HG03469 (cell line): ENCODE data around the gene BCAR3.
"Not testable (repeated sequence)": the region's sequence is repeated elsewhere in the genome, so short reads cannot be mapped to it uniquely, and the experiment has no call there.

Experiments used
- ATAC-seq: cut with Tn5 transposase; IDR thresholded peaks from one replicate; pipeline ENCODE4 v1.9.1; 2021; ENCODE audit warnings: mild to moderate bottlenecking, moderate library complexity, moderate number of reproducible peaks; ENCODE audit not compliant: unreplicated experiment

BCAR3 gene

GRCh38 chr1:93707956-93708355 is 26.3 kb upstream of the BCAR3 start:
- peak; percentile 75 for ATAC-seq

- ATAC-seq: no peak
Measured at GRCh38 chr1:93705892-93706500, 24.4 kb upstream of the BCAR3 start.

DNA sequence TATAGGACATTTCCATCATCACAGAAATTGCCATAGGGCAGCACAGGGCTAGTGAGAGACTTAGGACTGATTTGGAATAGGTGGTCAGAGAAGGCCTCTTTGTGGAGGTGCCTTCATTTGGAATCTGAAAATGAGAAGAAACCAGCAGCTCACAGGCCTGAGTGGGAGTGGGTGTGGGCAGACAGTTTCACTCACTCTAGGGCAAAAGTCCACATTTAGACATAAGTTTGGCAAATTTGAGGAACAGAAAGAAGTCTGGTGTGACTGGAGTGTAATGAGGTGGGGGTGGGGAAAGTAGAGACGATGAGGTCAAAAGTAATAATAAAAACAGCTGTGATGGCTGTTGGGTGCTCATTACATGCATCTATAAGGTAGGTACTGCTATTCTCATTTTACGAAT is 22.4 kb upstream of the BCAR3 start:
- no peak for ATAC-seq

DNA sequence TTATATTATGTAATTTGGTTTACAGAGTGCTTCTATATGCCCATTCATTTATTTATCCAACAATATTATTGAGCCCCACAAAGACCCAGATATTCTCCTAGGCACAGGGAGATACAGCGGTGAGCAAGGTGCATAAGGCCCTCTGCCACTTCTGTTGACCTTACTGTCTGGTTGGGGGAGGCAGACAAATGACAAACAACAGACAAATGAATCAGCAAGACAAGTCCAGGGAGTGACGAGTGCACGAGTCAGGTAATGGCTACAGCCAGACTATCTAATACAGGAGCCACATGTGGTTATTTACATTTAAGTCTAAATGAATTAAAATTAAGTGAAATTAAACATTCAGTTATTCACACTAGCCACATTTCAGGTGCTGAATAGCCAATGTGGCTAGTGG is 22.0 kb upstream of the BCAR3 start:
- ATAC-seq: no peak

DNA sequence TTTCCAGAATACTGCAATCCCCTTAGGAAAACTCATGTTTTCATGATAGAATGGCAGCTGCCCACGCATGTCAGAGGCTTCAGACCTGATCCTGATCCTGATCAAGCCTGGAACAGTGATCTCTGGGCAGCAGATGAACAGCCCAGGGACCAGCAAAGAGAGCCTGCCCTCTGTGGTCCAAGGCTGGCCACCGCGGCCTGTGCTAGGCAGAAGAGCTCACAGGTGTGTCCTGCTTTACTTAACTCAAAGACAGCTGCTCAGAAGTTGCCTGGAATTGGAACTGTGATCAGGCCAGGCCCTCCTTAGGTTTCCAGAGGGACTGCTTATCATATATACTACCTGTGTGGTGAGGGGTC is 21.2 kb upstream of the BCAR3 start:
- ATAC-seq: no peak

DNA sequence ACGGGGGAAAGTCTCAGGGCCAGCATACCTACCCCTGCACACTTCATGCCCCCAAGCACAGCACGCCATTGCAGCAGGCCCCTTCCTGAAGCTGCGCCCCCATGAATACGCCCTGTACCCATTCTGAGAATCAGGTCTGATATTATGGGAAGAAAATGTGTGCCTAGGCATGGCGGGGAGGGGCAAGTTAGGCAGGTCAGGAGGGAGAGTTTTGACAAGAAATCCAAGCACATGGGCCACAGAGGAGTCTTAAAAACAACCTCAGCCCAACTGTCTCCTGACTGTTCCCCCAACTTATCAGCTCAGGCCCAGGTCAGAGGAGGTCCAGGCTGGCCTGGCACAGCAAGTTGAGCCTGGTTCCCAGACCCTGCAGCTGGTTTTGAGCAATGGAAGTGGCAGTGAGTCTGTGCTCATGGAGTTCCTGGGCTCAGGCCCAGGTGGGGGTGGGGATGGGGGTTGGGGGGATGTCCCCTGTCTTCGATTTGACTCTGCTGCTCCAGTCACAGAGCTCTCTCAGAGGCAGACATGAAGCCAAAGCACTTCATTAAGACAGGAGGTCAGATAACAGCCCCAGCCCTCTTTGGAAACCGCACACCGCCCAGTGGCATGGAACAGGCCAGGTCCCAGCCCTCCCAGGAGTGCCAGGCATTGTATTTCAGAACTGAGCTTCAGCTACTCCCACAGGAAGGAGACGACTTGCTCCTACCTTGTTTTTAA is 20.6 kb upstream of the BCAR3 start:
- no peak for ATAC-seq

GRCh38 chr1:93701629-93702028 is 20.0 kb upstream of the BCAR3 start:
- ATAC-seq: no peak

DNA sequence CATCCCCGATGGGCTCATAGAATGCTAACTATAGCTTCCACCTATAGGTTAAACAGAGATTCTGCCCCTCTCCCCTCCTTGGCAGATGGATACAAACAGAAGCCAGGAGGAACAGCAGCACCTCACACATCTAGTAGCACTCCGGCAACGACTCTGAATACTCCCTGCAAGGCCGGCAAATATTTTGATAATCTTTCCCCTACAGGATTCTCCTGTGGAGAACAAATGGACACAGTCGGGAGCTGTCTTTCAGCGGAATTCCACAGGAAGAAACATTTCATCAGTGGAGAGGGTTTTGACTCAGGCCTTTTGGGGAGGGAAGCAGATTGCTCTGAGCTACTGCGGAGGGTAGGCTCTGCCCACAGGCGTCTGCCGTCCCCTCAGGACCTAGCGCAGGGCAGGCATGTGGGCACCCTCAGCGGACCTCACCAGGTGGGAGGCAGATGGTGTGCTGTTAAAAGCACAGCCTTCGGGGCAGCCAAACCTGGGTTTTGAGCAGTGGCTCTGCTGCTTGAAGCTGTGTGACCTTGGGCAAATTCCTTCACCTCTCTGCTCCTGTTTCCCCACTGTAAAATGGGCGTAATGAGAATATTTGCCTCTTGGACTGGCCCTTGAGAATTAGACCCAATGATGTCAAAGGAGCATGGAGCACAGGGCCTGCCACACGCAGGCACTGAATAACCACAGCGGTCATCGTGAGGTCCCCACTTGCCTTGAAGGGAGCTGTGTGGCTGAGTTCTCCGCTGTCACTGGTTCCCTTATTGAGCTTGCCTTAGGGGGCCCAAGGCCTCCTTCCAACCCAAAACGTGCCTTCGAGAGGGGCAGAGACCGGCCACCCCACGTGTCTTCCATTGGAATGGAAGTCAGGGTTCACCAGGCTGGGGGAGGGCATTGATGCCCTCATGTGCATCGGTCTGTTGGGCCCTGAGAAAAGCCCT is 19.2 kb upstream of the BCAR3 start:
- ATAC-seq: no peak

DNA sequence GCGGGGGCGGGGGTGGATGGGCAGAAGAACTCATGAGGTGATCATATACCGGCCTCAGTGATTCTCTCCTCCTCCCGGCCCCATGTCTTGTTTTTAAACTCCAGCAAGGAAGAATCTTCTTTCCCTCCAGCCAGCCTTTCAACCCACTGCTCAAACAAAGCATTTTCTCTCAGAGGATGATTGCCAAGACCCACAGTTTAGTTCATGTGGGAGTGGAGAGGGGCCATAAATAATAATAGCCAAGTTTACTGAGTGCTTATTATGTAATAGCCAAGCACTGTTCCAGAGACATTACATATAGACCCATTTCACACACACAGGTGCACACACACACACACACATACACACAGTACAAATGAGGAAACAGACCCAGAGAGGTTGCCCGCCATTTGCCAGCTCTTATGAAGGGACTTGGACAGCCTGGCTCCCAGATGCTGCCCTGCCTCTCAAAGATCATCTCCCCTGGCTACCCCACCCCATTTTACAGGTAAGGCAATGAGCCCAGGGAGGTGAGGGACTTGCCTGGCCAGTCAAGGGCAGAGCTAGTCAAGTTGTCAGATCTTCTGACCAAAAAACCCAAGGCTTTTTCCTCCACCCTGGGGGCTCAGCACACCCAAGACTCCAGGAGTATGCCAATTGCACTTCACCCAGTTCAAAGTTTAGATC is 18.0 kb upstream of the BCAR3 start:
- ATAC-seq: no peak

DNA sequence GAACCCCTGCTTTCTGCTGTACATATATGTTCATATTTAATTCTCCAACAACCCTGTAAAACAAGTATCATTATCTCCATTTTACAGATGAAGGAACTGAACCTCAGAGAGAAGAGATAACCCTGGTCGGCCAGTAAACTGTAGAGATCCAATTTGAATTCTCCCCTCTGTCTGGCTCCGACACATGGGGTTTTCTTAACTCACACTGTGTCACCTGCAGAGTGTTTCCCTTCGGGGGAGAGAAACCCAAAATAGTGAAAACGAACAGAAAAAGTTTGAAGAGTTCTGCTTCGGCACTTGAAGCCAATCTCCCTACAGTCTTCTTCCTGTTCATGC is 17.4 kb upstream of the BCAR3 start:
- ATAC-seq: no peak

DNA sequence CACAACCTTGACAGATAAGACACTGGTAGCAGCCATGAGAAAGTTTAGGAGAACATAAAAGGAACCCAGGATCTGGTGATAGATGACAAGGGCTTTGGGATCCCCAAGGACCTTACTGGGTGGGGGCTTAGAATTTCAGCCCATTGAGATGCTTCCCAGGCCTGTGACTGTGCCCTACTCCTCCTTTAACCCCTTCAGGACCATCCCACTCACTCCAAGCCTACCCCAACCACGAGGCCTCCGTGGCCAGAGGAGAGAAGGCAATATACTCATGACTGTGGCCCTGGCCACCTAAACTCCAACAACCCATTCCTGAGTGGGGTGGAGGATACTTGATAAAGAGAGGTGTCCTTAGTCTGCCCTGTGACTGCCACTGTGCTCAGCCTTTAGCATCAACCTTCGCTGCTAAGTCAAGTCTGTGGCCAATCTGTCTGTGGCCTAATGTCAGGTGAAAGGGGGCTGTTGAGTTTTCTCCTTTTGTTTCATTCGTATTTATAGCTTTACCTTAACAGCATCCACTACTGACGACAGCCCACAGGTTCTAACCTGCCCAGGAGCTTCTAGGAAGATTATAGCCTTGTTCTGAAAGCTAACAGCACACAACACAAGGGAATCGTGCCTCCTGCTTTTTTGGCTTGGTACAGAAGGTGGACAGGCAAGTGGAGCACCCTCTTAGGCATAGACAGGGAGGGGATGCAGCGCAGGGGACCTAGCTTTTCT is 16.9 kb upstream of the BCAR3 start:
- no peak for ATAC-seq

DNA sequence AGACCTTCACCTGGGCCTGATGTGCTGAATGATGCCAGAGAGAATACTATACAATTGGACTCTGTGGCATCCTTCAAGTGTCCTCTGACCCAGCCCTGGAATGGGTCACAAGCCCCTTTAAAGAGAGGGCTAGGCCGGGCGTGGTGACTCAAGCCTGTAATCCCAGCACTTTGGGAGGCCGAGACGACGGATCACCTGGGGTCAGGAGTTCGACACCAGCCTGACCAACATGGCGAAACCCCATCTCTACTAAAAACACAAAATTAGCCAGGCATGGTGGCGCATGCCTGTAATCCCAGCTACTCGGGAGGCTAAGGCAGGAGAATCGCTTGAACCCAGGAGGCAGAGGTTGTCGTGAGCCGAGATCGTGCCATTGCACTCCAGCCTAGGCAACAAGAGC is 15.9 kb upstream of the BCAR3 start:
- ATAC-seq: not testable (repeated sequence)

- peak; percentile 49 for ATAC-seq
Measured at GRCh38 chr1:93695411-93696005, 13.9 kb upstream of the BCAR3 start.

GRCh38 chr1:93694819-93695218 is 13.2 kb upstream of the BCAR3 start:
- no peak for ATAC-seq

GRCh38 chr1:93694039-93694438 is 12.4 kb upstream of the BCAR3 start:
- no peak for ATAC-seq

- peak; percentile 66 for ATAC-seq
Measured at GRCh38 chr1:93692983-93693591, 11.4 kb upstream of the BCAR3 start.

- ATAC-seq: no peak
Measured at GRCh38 chr1:93692451-93692861, 10.8 kb upstream of the BCAR3 start.

- ATAC-seq: no peak
Measured at GRCh38 chr1:93692026-93692425, 10.4 kb upstream of the BCAR3 start.

DNA sequence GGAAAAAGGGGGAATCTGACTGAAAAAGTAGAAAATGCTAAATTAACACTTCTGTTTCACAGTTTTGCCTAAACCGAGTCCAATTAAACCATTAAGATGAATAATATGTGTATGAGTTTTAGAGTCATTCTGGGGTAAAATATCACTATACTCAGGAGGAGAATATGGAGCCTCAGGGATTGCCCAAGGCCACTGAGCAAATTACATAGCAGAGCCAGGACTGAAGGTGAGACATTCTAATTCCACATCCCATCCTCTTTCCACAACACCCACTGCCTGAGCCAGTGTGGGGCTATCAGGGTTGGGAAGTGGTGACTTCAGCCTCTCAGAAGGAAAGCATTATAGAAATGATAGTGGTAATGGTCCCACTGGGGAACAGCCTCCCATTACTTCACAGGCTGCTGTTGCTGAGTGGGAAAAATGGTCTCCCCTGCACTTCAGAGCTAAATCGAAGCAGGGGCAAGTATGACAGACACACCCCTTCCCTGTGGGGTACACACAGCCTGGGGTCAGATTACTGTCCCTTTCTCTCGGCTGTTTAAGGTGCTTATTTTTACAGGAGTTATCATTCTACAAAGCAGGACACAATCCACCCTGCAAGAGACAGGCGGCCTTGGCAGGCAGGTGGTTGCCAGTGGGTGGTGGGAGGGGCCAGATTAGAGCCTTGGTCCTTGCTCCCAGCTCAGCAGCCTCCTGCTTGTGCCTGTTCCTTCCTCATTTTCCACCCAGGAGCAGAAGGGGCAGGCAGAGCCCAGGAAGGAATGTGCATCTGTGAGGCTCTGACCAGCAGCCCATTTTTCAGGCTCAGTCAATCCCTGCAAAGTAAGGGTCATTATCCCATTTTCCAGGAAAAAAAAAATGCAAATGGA is 9.5 kb upstream of the BCAR3 start:
- no peak for ATAC-seq
